ENCODE results near the gene ADPRH. TPM values are rescaled to one million over a fixed set of nuclear protein-coding genes. Genes with fewer than 3 reads are reported as not detected.
A peak's percentile ranks its signal among the peaks of the same experiment; 100 is the strongest.

The ADPRH gene
- total and polyA plus RNA-seq, 10 of the 15 experiments (the other 5 are each of a cell fraction or from before 2014, with no cell fraction given), result 2.3 to 32.6 (median 19.0) TPM

GRCh38 chr3:119557877-119558269 lies 21.4 kb upstream of the ADPRH start:
- Histone ChIP-seq H3K9me3 (replicated peaks; ENCODE audit: control insufficient read depth, insufficient read depth, low read length) (no peaks in the 10 kb centered on the region), H3K27me3 (replicated peaks in 1 of 2; ENCODE audit: control insufficient read depth in 2 of 2, insufficient read depth in 2 of 2, low read length in 1 of 2) (no peaks in the 10 kb centered on the region), H3K4me2 (ENCODE audit: control insufficient read depth, insufficient read depth) (peak overlapping the region; percentile 98), H3K9ac (ENCODE audit: control insufficient read depth, insufficient read depth, low read length) (peak overlapping the region; percentile 99), H4K20me1 (ENCODE audit: control insufficient read depth, insufficient read depth) (no peaks in the 10 kb centered on the region), H3K27ac (ENCODE audit: control insufficient read depth, insufficient read depth) (peak overlapping the region; percentile 98), H3K79me2 (ENCODE audit: control insufficient read depth, insufficient read depth, low read length) (peaks cover 94% of the 10 kb centered on the region), H3K4me1 (ENCODE audit: control insufficient read depth, insufficient read depth, low read length) (peaks cover 27% of the 10 kb centered on the region), H2AFZ (ENCODE audit: control insufficient read depth, low read depth, low read length) (no peak overlapping the region; the same call in 1 of the 2 replicates), H3K36me3 (ENCODE audit: control insufficient read depth in 2 of 2, insufficient read depth in 2 of 2, low read length in 1 of 2) (peaks cover 0 to 3% of the 10 kb centered on the region in 2 experiments; a peak in 1 of 4 replicates), H3K4me3 (peak overlapping the region; percentile 76)
- ChIA-PET RAD21 (ENCODE audit: unreplicated experiment) (interaction anchor here (1.3 to 11.9 kb wide), 12 partner anchors 8 to 317 kb away, joined by 3 to 239 read pairs (median 6); partner anchors contain the start of genes B4GALT4, COX17, PLA1A and TIMMDC1), CTCF (interaction anchor here (0.5 to 6.0 kb wide), 12 partner anchors 24 to 675 kb away, joined by 3 to 60 read pairs (median 10); partner anchors contain the start of genes COX17, PLA1A, TIMMDC1 and TMEM39A), SMC1A (ENCODE audit: uncharacterized antibody, unreplicated experiment) (interaction anchor here (0.9 to 8.9 kb wide), 26 partner anchors 8 to 284 kb away, joined by 3 to 151 read pairs (median 4); partner anchors contain the start of genes COX17, PLA1A and TIMMDC1), POLR2A (interaction anchor here (0.9 to 6.4 kb wide), 10 partner anchors 22 to 132 kb away, joined by 3 to 104 read pairs (median 6); partner anchors contain the start of genes ADPRH, COX17 and PLA1A)
- WGBS (ENCODE audit: insufficient coverage, insufficient replicate concordance, low lambda C conversion rate, missing lambda C conversion rate), result 0% methylated on average over 3 of the region's 3 CpGs
- ATAC-seq (no peak), DNase-seq (ENCODE audit: low read depth, low spot score) (no peak), FAIRE-seq (no peak)
- in situ Hi-C loops (cut with MboI), result no loop called here
- BruUV-seq (replicated peaks), result no TSS peak
- intact Hi-C loops (cut with micrococcal nuclease; ENCODE audit: unreplicated experiment), result loop anchor here (2.0 to 10.0 kb wide), 6 partner anchors 59 to 537 kb away; partner anchors contain the start of genes COX17, GSK3B, POGLUT1 and TIMMDC1
- TF ChIP-seq ZNF687 (IDR thresholded peaks at IDR 0.05), result 0 out of 2 replicates have a peak, but pooled peaks have one; percentile 22
- no peak for TF ChIP-seq WRNIP1 (IDR thresholded peaks at IDR 0.05; ENCODE audit: borderline replicate concordance, low read depth, low read length)
